ENCODE results near the gene CST6. TPM values are rescaled to one million over a fixed set of nuclear protein-coding genes. Genes with fewer than 3 reads are reported as not detected.

The CST6 gene
- total and polyA plus RNA-seq, 2 of the 4 experiments (the other 2 are of a cell fraction): 0.54 to 3.0 TPM

- Histone ChIP-seq H3K79me1 (ENCODE audit: low read depth in 1 of 2, low read length in 2 of 2) (0 out of 4 replicates have a peak, but pooled peaks cover 0 to 4% of the 10 kb centered on the region in 2 experiments), H3K9me3 (ENCODE audit: control insufficient read depth, insufficient read depth, low read length) (no peaks in the 10 kb centered on the region), H2AK9ac (replicated peaks; ENCODE audit: low read depth, low read length, poor library complexity) (peak overlapping the region; percentile 80), H3K56ac (ENCODE audit: extremely low read depth, insufficient read depth, low read length) (no peak overlapping the region), H4K20me1 (ENCODE audit: insufficient read depth, low read length) (no peaks in the 10 kb centered on the region), H3K23ac (ENCODE audit: low read depth, low read length) (no peak overlapping the region), H2AFZ (replicated peaks; ENCODE audit: low read length, poor library complexity) (peak overlapping the region; percentile 78), H3K14ac (replicated peaks; ENCODE audit: low read depth, low read length) (no peak overlapping the region), H3K27ac (ENCODE audit: insufficient read depth, low read length) (no peak overlapping the region), H3K4me2 (ENCODE audit: low read depth, low read length) (no peak overlapping the region), H2BK20ac (ENCODE audit: low read depth, low read length) (peak overlapping the region; percentile 29; the same call in 1 of the 2 replicates), H3K4me1 (ENCODE audit: control insufficient read depth, insufficient read depth, low read length) (no peaks in the 10 kb centered on the region), H3K9ac (ENCODE audit: low read depth, low read length) (no peak overlapping the region), H4K91ac (ENCODE audit: insufficient read depth, low read depth, low read length) (peak overlapping the region; percentile 28; the same call in 1 of the 2 replicates), H4K5ac (ENCODE audit: low read depth, low read length) (no peak overlapping the region), H3K36me3 (ENCODE audit: control insufficient read depth, insufficient read depth, low read length) (peaks cover 1% of the 10 kb centered on the region; the same call in 1 of the 2 replicates), H4K8ac (ENCODE audit: low read depth in 2 of 2, low read length in 2 of 2) (peak overlapping the region in 1 of 2 experiments; percentile 58; a peak in 1 of 4 replicates), H2BK15ac (ENCODE audit: low read depth, low read length) (no peak overlapping the region; the same call in 2 of the 3 replicates), H3K27me3 (ENCODE audit: control insufficient read depth, insufficient read depth, low read length) (no peaks in the 10 kb centered on the region), H2BK120ac (ENCODE audit: low read depth, low read length) (no peak overlapping the region; the same call in 1 of the 2 replicates), H2AK5ac (ENCODE audit: low read depth, low read length) (peak overlapping the region; percentile 69), H2BK5ac (ENCODE audit: low read depth, low read length, poor library complexity, severe bottlenecking) (no peak overlapping the region), H3K4me3 (ENCODE audit: insufficient read depth, low read depth, low read length) (no peak overlapping the region), H3K18ac (ENCODE audit: low read depth, low read length) (no peak overlapping the region), H3K9me1 (ENCODE audit: insufficient read depth, low read length) (no peaks in the 10 kb centered on the region), H3K4ac (ENCODE audit: low read depth, low read length) (peak overlapping the region; percentile 69)
- TF ChIP-seq POLR2A (IDR thresholded peaks at IDR 0.05; ENCODE audit: low read depth, low read length) (0 out of 2 replicates have a peak, but pooled peaks have one; percentile 52), BHLHE40 (IDR thresholded peaks at IDR 0.05; ENCODE audit: low read depth, low read length) (no peak), FOS (IDR thresholded peaks at IDR 0.05; ENCODE audit: low read depth, low read length) (no peak), RFX5 (IDR thresholded peaks at IDR 0.05; ENCODE audit: low read depth, low read length) (no peak), SMC3 (IDR thresholded peaks at IDR 0.05; ENCODE audit: low read depth, low read length) (peak; percentile 87), RAD21 (IDR thresholded peaks at IDR 0.05; ENCODE audit: low read length) (peak; percentile 96), MAZ (IDR thresholded peaks at IDR 0.05; ENCODE audit: borderline replicate concordance, low read depth, low read length) (no peak), MXI1 (IDR thresholded peaks at IDR 0.05; ENCODE audit: borderline replicate concordance, low read depth, low read length) (no peak), CTCF (conservative IDR thresholded peaks at IDR 0.05; ENCODE audit: low read depth, low read length) (peak; percentile 99), ELK1 (IDR thresholded peaks at IDR 0.05; ENCODE audit: borderline replicate concordance, low read depth, low read length) (no peak), MAFK (IDR thresholded peaks at IDR 0.05; ENCODE audit: low read depth, low read length) (peak; percentile 41; the same call in 1 of the 2 replicates), CHD1 (IDR thresholded peaks at IDR 0.05; ENCODE audit: low read depth, low read length) (no peak)
- ChIA-PET CTCF (interaction anchor here (0.6 to 1.2 kb wide), 6 partner anchors 15 to 1439 kb away, joined by 3 to 5 read pairs (median 4); partner anchors contain the start of gene FIBP), POLR2A (ENCODE audit: unreplicated experiment) (no interaction called here)
- DNase-seq (peak; percentile 96), ATAC-seq (ENCODE audit: low read depth) (peak; percentile 99)
- intact Hi-C loops (cut with micrococcal nuclease): loop anchor here (1.0 to 5.0 kb wide), 5 partner anchors 101 to 283 kb away; partner anchors contain the start of genes AP5B1 and FIBP
- in situ Hi-C loops (cut with MboI; ENCODE audit: low sequenced_read_pairs): loop anchor here (5.0 to 10.0 kb wide), 2 partner anchors 107 to 274 kb away; partner anchors contain the start of gene KAT5
- BruUV-seq (replicated peaks): no TSS peak
- dilution Hi-C loops (cut with HindIII; ENCODE audit: low sequenced_read_pairs, unreplicated experiment): no loop called here
- 7% methylated on average over 3 of the region's 10 CpGs; no CpG with 5 or more reads in 1 of the 2 experiments for WGBS, 2 experiments (ENCODE audit: extremely low coverage in 2 of 2, insufficient read length in 1 of 2)
Observed at GRCh38 chr11:65988791-65989592, 22.8 kb upstream of the CST6 start.

All from IMR-90 (cell line).